CD4-positive, alpha-beta T cell treated with Interleukin-1 beta for 1 hour (primary cell): ENCODE data around the gene UBE2G2.

Source experiments
- DNase-seq, 2 donors: peaks; one replicate each; pipeline ENCODE4 v3.0.0-alpha.2; 2020 to 2022

UBE2G2 gene

GRCh38 chr21:44801468-44802395 is at the start of gene UBE2G2:
TSS of gene UBE2G2 (minus strand) at chr21:44801820. CDS start at chr21:44801748, 72 bp downstream.
- peak; percentile 88 to 91 for DNase-seq

- no peak for DNase-seq
These were observed 49.5 kb upstream of the UBE2G2 start for GRCh38 chr21:44850905-44851657.

- DNase-seq: no peak
These were observed 48.7 kb upstream of the UBE2G2 start for GRCh38 chr21:44850208-44850800.

- DNase-seq: peak in 1 of 2 donors; percentile 22
These were observed 48.1 kb upstream of the UBE2G2 start for GRCh38 chr21:44849616-44850130.

GRCh38 chr21:44848821-44849521 is 47.4 kb upstream of the UBE2G2 start:
- no peak for DNase-seq

GRCh38 chr21:44847261-44848056 is 45.8 kb upstream of the UBE2G2 start:
- DNase-seq: no peak

GRCh38 chr21:44846485-44847260 is 45.1 kb upstream of the UBE2G2 start:
- DNase-seq: peak; percentile 30 to 67

GRCh38 chr21:44846224-44846484 is 44.5 kb upstream of the UBE2G2 start:
- no peak for DNase-seq

GRCh38 chr21:44845418-44846223 is 44.0 kb upstream of the UBE2G2 start:
- DNase-seq: peak; percentile 48 to 64

GRCh38 chr21:44844256-44844655 is 42.6 kb upstream of the UBE2G2 start:
- no peak for DNase-seq

- DNase-seq: no peak
These were observed 41.3 kb upstream of the UBE2G2 start for GRCh38 chr21:44842721-44843445.

- DNase-seq: no peak
These were observed 40.5 kb upstream of the UBE2G2 start for GRCh38 chr21:44842087-44842486.

- DNase-seq: no peak
These were observed 39.2 kb upstream of the UBE2G2 start for GRCh38 chr21:44840771-44841170.

GRCh38 chr21:44838951-44839350 is 37.3 kb upstream of the UBE2G2 start:
- DNase-seq: no peak

- DNase-seq: no peak
These were observed 36.6 kb upstream of the UBE2G2 start for GRCh38 chr21:44838039-44838895.

- DNase-seq: no peak
These were observed 35.9 kb upstream of the UBE2G2 start for GRCh38 chr21:44837537-44837936.

GRCh38 chr21:44836666-44837471 is 35.2 kb upstream of the UBE2G2 start:
- no peak for DNase-seq

- no peak for DNase-seq
These were observed 34.7 kb upstream of the UBE2G2 start for GRCh38 chr21:44836349-44836665.
